H9 (cell line): ENCODE results near the gene CST3. TPM values are rescaled to one million over a fixed set of nuclear protein-coding genes. Genes with fewer than 3 reads are reported as not detected.

Source experiments
- DNase-seq: peaks from one replicate; pipeline ENCODE4 v3.0.0-alpha.2; 2017
- H2AFZ ChIP-seq: one replicate; pipeline ENCODE4 v1.6.1; 2013; ENCODE audit warnings: mild to moderate bottlenecking, low read length, control low read depth, moderate library complexity
- H2AK5ac ChIP-seq: 2 replicates; pipeline ENCODE4 v1.6.1; 2013; ENCODE audit warnings: low read length, control low read depth, mixed read lengths; ENCODE audit not compliant: insufficient read length
- H2BK120ac ChIP-seq: one replicate; pipeline ENCODE4 v1.6.1; 2013; ENCODE audit warnings: low read depth, mild to moderate bottlenecking, low read length, control low read depth, inconsistent platforms; ENCODE audit not compliant: poor library complexity, severe bottlenecking
- H2BK12ac ChIP-seq: 2 replicates; pipeline ENCODE4 v1.6.1; 2013; ENCODE audit warnings: low read length, control low read depth, mixed read lengths, low read depth; ENCODE audit not compliant: insufficient read length
- H2BK15ac ChIP-seq: 2 replicates; pipeline ENCODE4 v1.6.1; 2013; ENCODE audit warnings: low read depth, low read length, control low read depth
- H2BK20ac ChIP-seq: one replicate; pipeline ENCODE4 v1.6.1; 2013; ENCODE audit warnings: low read depth, mild to moderate bottlenecking, low read length, control low read depth, inconsistent platforms; ENCODE audit not compliant: poor library complexity, severe bottlenecking
- H2BK5ac ChIP-seq: 2 replicates; pipeline ENCODE4 v1.6.1; 2013; ENCODE audit warnings: low read length, control low read depth, mixed read lengths; ENCODE audit not compliant: insufficient read length
- H3K14ac ChIP-seq: 2 replicates; pipeline ENCODE4 v1.6.1; 2013; ENCODE audit warnings: low read length, control low read depth; ENCODE audit not compliant: insufficient read depth
- H3K18ac ChIP-seq: 2 replicates; pipeline ENCODE4 v1.6.1; 2013; ENCODE audit warnings: low read depth, mild to moderate bottlenecking, mixed read lengths, low read length, control low read depth; ENCODE audit not compliant: insufficient read length
- H3K23ac ChIP-seq: 2 replicates; pipeline ENCODE4 v1.6.1; 2013; ENCODE audit warnings: low read length, control low read depth, mixed read lengths, low read depth; ENCODE audit not compliant: insufficient read length
- H3K23me2 ChIP-seq: 2 replicates; pipeline ENCODE4 v1.6.1; 2013; ENCODE audit warnings: low read depth, mild to moderate bottlenecking, mixed read lengths, low read length, control low read depth; ENCODE audit not compliant: insufficient read length, poor library complexity, severe bottlenecking
- H3K27ac ChIP-seq: 2 replicates; pipeline ENCODE4 v1.5.1; 2013; ENCODE audit warnings: low read length, control low read depth, mixed read lengths, low read depth; ENCODE audit not compliant: insufficient read length
- H3K27me3 ChIP-seq: 2 replicates; pipeline ENCODE4 v1.6.1; 2013; ENCODE audit warnings: low read length, control low read depth, inconsistent platforms; ENCODE audit not compliant: insufficient read depth
- H3K4ac ChIP-seq: 2 replicates; pipeline ENCODE4 v1.6.1; 2013; ENCODE audit warnings: low read depth, mild to moderate bottlenecking, control low read depth, inconsistent platforms, low read length, moderate library complexity
- H3K4me1 ChIP-seq: 2 replicates; pipeline ENCODE4 v1.6.1; 2013; ENCODE audit warnings: low read length, control low read depth, inconsistent platforms; ENCODE audit not compliant: insufficient read depth
- H3K4me2 ChIP-seq: 2 replicates; pipeline ENCODE4 v1.6.1; 2013; ENCODE audit warnings: low read length, control low read depth, mixed read lengths; ENCODE audit not compliant: insufficient read length, insufficient read depth
- H3K56ac ChIP-seq: 2 replicates; pipeline ENCODE4 v1.6.1; 2013; ENCODE audit warnings: low read depth, mild to moderate bottlenecking, mixed read lengths, low read length, control low read depth; ENCODE audit not compliant: insufficient read length
- H3K79me1 ChIP-seq: 2 replicates; pipeline ENCODE4 v1.6.1; 2013; ENCODE audit warnings: low read depth, mild to moderate bottlenecking, moderate library complexity, low read length, control low read depth, inconsistent platforms; ENCODE audit not compliant: insufficient read depth, poor library complexity, severe bottlenecking
- H3K79me2 ChIP-seq: 2 replicates; pipeline ENCODE4 v1.6.1; 2013; ENCODE audit warnings: low read length, control low read depth, inconsistent platforms; ENCODE audit not compliant: insufficient read depth
- H3K9ac ChIP-seq: 2 replicates; pipeline ENCODE4 v1.6.1; 2013; ENCODE audit warnings: low read length, control low read depth, mixed read lengths; ENCODE audit not compliant: insufficient read length; ENCODE audit errors: extremely low read depth
- H3K9me3 ChIP-seq: one replicate; pipeline ENCODE4 v1.6.1; 2013; ENCODE audit warnings: low read depth, low read length, inconsistent platforms; ENCODE audit not compliant: control insufficient read depth
- H3T11ph ChIP-seq: one replicate; pipeline ENCODE4 v1.6.1; 2013; ENCODE audit warnings: mild to moderate bottlenecking, low read length, control low read depth, inconsistent platforms
- H4K20me1 ChIP-seq: one replicate; pipeline ENCODE4 v1.6.1; 2013; ENCODE audit not compliant: control insufficient read depth, insufficient read length, insufficient read depth
- H4K5ac ChIP-seq: 2 replicates; pipeline ENCODE4 v1.6.1; 2013; ENCODE audit warnings: low read depth, mild to moderate bottlenecking, mixed read lengths, low read length, control low read depth; ENCODE audit not compliant: insufficient read length
- H4K8ac ChIP-seq: replicated peaks from 2 replicates; pipeline ENCODE4 v1.6.1; 2013; ENCODE audit warnings: low read length, control low read depth, mixed read lengths, low read depth; ENCODE audit not compliant: insufficient read length
- H4K91ac ChIP-seq: 2 replicates; pipeline ENCODE4 v1.6.1; 2013; ENCODE audit warnings: low read depth, mild to moderate bottlenecking, moderate library complexity, mixed read lengths, low read length, control low read depth; ENCODE audit not compliant: insufficient read length
- H3K27ac Mint-ChIP-seq, 3 experiments: 2 replicates in 2 of 3; 3 replicates in 1 of 3; pipeline ENCODE4 v1.8.0; 2020 to 2021; ENCODE audit warnings: mixed read lengths in 3 of 3, mild to moderate bottlenecking in 1 of 3, moderate library complexity in 1 of 3
- H3K27me3 Mint-ChIP-seq: 2 replicates; pipeline ENCODE4 v1.8.0; 2021; ENCODE audit warnings: low read depth, mild to moderate bottlenecking, moderate library complexity, mixed read lengths
- H3K36me3 Mint-ChIP-seq, 3 experiments: 2 replicates in 2 of 3; 3 replicates in 1 of 3; pipeline ENCODE4 v1.8.0; 2020 to 2021; ENCODE audit warnings: low read depth in 3 of 3, mixed read lengths in 3 of 3; ENCODE audit not compliant: insufficient read depth in 1 of 3
- H3K4me1 Mint-ChIP-seq, 2 experiments: 2 replicates each; pipeline ENCODE4 v1.8.0; 2020; ENCODE audit warnings: mixed read lengths in 2 of 2
- H3K4me3 Mint-ChIP-seq, 2 experiments: 2 replicates in 1 of 2; 3 replicates in 1 of 2; pipeline ENCODE4 v1.8.0; 2020 to 2021; ENCODE audit warnings: mild to moderate bottlenecking in 2 of 2, mixed read lengths in 2 of 2, moderate library complexity in 1 of 2
- H3K9me3 Mint-ChIP-seq, 2 experiments: 2 replicates in 1 of 2; 3 replicates in 1 of 2; pipeline ENCODE4 v1.8.0; 2020; ENCODE audit warnings: mild to moderate bottlenecking in 2 of 2, mixed read lengths in 2 of 2, moderate library complexity in 1 of 2
- CTCF ChIP-seq: fragments of 200-600 bp; sonication (generic); conservative IDR thresholded peaks from 3 replicates; pipeline ENCODE4 v1.8.0; 2021; ENCODE audit warnings: antibody characterized with exemption, mild to moderate bottlenecking
- WGBS: extraction: QIAGEN DNeasy Blood & Tissue Kit; methylation state at CpG from one replicate; pipeline ENCODE4 v1.1.7; 2013; ENCODE audit warnings: missing lambda C conversion rate, low lambda C conversion rate, mixed read lengths; ENCODE audit not compliant: insufficient read length; ENCODE audit errors: extremely low coverage; 5-methylcytosine and 5-hydroxymethylcytosine counted together
- total RNA-seq: library from RNA; stranded (reverse); gene quantifications from 2 replicates; pipeline ENCODE4 v1.2.1, GENCODE V29; 2021

CST3 gene
- total RNA-seq, 1 experiment from 2014 or later = 77.2 TPM

GRCh38 chr20:23658336-23658735 is 20.6 kb upstream of the CST3 start:
- Mint-ChIP-seq H3K4me1 (peaks cover 0 to 15% of the 10 kb centered on the region in 2 experiments; a peak in 3 of 4 replicates), H3K36me3 (no peaks in the 10 kb centered on the region), H3K27ac (no peak overlapping the region), H3K4me3 (no peak overlapping the region), H3K27me3 (peaks cover 1% of the 10 kb centered on the region), H3K9me3 (no peaks in the 10 kb centered on the region)
- no peaks in the 10 kb centered on the region for H3K9me3 ChIP-seq
- no CpG with 5 or more reads among the region's 2 CpGs for WGBS
- H4K5ac ChIP-seq = no peak overlapping the region
- no peak for TF ChIP-seq CTCF
- H3K4me2 ChIP-seq = no peak overlapping the region
- no peak overlapping the region for H2BK12ac ChIP-seq
- H3K4me1 ChIP-seq = no peaks in the 10 kb centered on the region
- H3K27me3 ChIP-seq = no peaks in the 10 kb centered on the region
- no peak overlapping the region for H2BK120ac ChIP-seq
- H3K56ac ChIP-seq = no peak overlapping the region
- no peak overlapping the region for H2AK5ac ChIP-seq
- no peak overlapping the region for H2BK15ac ChIP-seq
- no peak overlapping the region for H2BK5ac ChIP-seq
- no peak overlapping the region for H3K27ac ChIP-seq
- H3T11ph ChIP-seq = no peak overlapping the region
- no peak overlapping the region for H3K9ac ChIP-seq
- DNase-seq = no peak
- no peak overlapping the region for H3K18ac ChIP-seq
- no peaks in the 10 kb centered on the region for H4K20me1 ChIP-seq
- no peaks in the 10 kb centered on the region for H3K23me2 ChIP-seq
- H3K79me2 ChIP-seq = no peaks in the 10 kb centered on the region
- H3K14ac ChIP-seq = no peak overlapping the region
- no peak overlapping the region for H2BK20ac ChIP-seq
- H3K23ac ChIP-seq = no peak overlapping the region
- no peak overlapping the region for H4K91ac ChIP-seq
- H3K4ac ChIP-seq = no peak overlapping the region
- no peak overlapping the region for H4K8ac ChIP-seq
- H2AFZ ChIP-seq = no peak overlapping the region
- H3K79me1 ChIP-seq = no peaks in the 10 kb centered on the region
